Measurements from ENCODE around the gene DCUN1D5. TPM values are rescaled to one million over a fixed set of nuclear protein-coding genes. Genes with fewer than 3 reads are reported as not detected.

Gene DCUN1D5
- total RNA-seq, 2 experiments from 2014 or later, result 15.6 to 16.1 TPM

- Histone ChIP-seq H3K4me3 (ENCODE audit: low read length) (no peak overlapping the region), H3K27ac (ENCODE audit: low read depth in 1 of 2, low read length in 2 of 2) (no peak overlapping the region), H3K27me3 (ENCODE audit: control insufficient read depth in 1 of 2, insufficient read depth in 2 of 2, low read length in 2 of 2) (no peaks in the 10 kb centered on the region), H3K9me3 (ENCODE audit: control insufficient read depth in 1 of 2, insufficient read depth in 1 of 2, low read length in 2 of 2) (no peaks in the 10 kb centered on the region), H3K36me3 (ENCODE audit: insufficient read depth, low read length) (peaks cover 3% of the 10 kb centered on the region), H3K4me1 (ENCODE audit: insufficient read depth, low read length) (no peaks in the 10 kb centered on the region)
- POLR2A ChIA-PET, result no interaction called here
- CTCF ChIA-PET, result interaction anchor here (1.3 kb wide), 1 partner anchor 19 kb away, joined by 6 read pairs; no protein-coding TSS in a partner anchor
- Mint-ChIP-seq H3K4me3 (no peak overlapping the region), H3K36me3 (ENCODE audit: low read depth) (peaks cover 7% of the 10 kb centered on the region), H3K27me3 (no peaks in the 10 kb centered on the region), H3K27ac (no peak overlapping the region), H3K9me3 (no peaks in the 10 kb centered on the region), H3K4me1 (ENCODE audit: low read depth) (no peaks in the 10 kb centered on the region)
- peak; percentile 68 for TF ChIP-seq CTCF (IDR thresholded peaks at IDR 0.05)
- intact Hi-C loops (cut with DNase I, micrococcal nuclease), result loop anchor here in 1 of 2 experiments (1.0 kb wide), 1 partner anchor 19 kb away; no protein-coding TSS in a partner anchor
- DNase-seq (peak in 3 of 14 experiments; percentile 39 to 52 (median 43)), ATAC-seq (ENCODE audit: poor library complexity) (peak; percentile 54)
Observed at GRCh38 chr11:103055221-103055890, 36.6 kb downstream of the DCUN1D5 start.

GRCh38 chr11:103053997-103054396, 38.0 kb downstream of the DCUN1D5 start:
- Mint-ChIP-seq H3K9me3 (no peaks in the 10 kb centered on the region), H3K4me3 (no peak overlapping the region), H3K4me1 (ENCODE audit: low read depth) (no peaks in the 10 kb centered on the region), H3K36me3 (ENCODE audit: low read depth) (no peaks in the 10 kb centered on the region), H3K27me3 (no peaks in the 10 kb centered on the region), H3K27ac (no peak overlapping the region)
- Histone ChIP-seq H3K4me3 (ENCODE audit: low read length) (no peak overlapping the region), H3K27ac (ENCODE audit: low read depth in 1 of 2, low read length in 2 of 2) (no peak overlapping the region), H3K36me3 (ENCODE audit: insufficient read depth, low read length) (no peaks in the 10 kb centered on the region), H3K9me3 (ENCODE audit: control insufficient read depth in 1 of 2, insufficient read depth in 1 of 2, low read length in 2 of 2) (no peaks in the 10 kb centered on the region), H3K4me1 (ENCODE audit: insufficient read depth, low read length) (no peaks in the 10 kb centered on the region), H3K27me3 (ENCODE audit: control insufficient read depth in 1 of 2, insufficient read depth in 2 of 2, low read length in 2 of 2) (no peaks in the 10 kb centered on the region)
- ChIA-PET CTCF (interaction anchor here (1.3 kb wide), 1 partner anchor 18 kb away, joined by 6 read pairs; no protein-coding TSS in a partner anchor), POLR2A (no interaction called here)
- TF ChIP-seq CTCF (IDR thresholded peaks at IDR 0.05), result no peak
- DNase-seq, result no peak
- intact Hi-C loops (cut with DNase I, micrococcal nuclease), result no loop called here
- no peak for ATAC-seq (ENCODE audit: poor library complexity)

GRCh38 chr11:103051981-103052380, 40.0 kb downstream of the DCUN1D5 start:
- H3K27me3 Mint-ChIP-seq, result no peaks in the 10 kb centered on the region
- no peak overlapping the region for H3K27ac Mint-ChIP-seq
- ATAC-seq (ENCODE audit: poor library complexity) (no peak), DNase-seq (no peak)
- no peak overlapping the region for H3K27ac ChIP-seq (ENCODE audit: low read depth in 1 of 2, low read length in 2 of 2)
- no peaks in the 10 kb centered on the region for H3K4me1 Mint-ChIP-seq (ENCODE audit: low read depth)
- H3K4me3 ChIP-seq (ENCODE audit: low read length), result no peak overlapping the region
- no peaks in the 10 kb centered on the region for H3K9me3 ChIP-seq (ENCODE audit: control insufficient read depth in 1 of 2, insufficient read depth in 1 of 2, low read length in 2 of 2)
- TF ChIP-seq CTCF (IDR thresholded peaks at IDR 0.05), result no peak
- no peaks in the 10 kb centered on the region for H3K36me3 ChIP-seq (ENCODE audit: insufficient read depth, low read length)
- ChIA-PET CTCF (interaction anchor here (1.4 kb wide), 1 partner anchor 17 kb away, joined by 3 read pairs; no protein-coding TSS in a partner anchor), POLR2A (no interaction called here)
- intact Hi-C loops (cut with DNase I, micrococcal nuclease), result no loop called here
- H3K4me3 Mint-ChIP-seq, result no peak overlapping the region
- H3K4me1 ChIP-seq (ENCODE audit: insufficient read depth, low read length), result no peaks in the 10 kb centered on the region
- H3K9me3 Mint-ChIP-seq, result no peaks in the 10 kb centered on the region
- H3K36me3 Mint-ChIP-seq (ENCODE audit: low read depth), result no peaks in the 10 kb centered on the region
- no peaks in the 10 kb centered on the region for H3K27me3 ChIP-seq (ENCODE audit: control insufficient read depth in 1 of 2, insufficient read depth in 2 of 2, low read length in 2 of 2)

All from CD4-positive, alpha-beta T cell (primary cell).